HG02678 (cell line): ENCODE data around the gene USP22.
"Not testable (repeated sequence)": the region's sequence is repeated elsewhere in the genome, so short reads cannot be mapped to it uniquely, and the experiment has no call there.

ENCODE experiments used
- ATAC-seq: cut with Tn5 transposase; IDR thresholded peaks from one replicate; pipeline ENCODE4 v1.9.1; 2021; ENCODE audit warnings: mild to moderate bottlenecking, moderate library complexity; ENCODE audit not compliant: unreplicated experiment

The USP22 gene

DNA sequence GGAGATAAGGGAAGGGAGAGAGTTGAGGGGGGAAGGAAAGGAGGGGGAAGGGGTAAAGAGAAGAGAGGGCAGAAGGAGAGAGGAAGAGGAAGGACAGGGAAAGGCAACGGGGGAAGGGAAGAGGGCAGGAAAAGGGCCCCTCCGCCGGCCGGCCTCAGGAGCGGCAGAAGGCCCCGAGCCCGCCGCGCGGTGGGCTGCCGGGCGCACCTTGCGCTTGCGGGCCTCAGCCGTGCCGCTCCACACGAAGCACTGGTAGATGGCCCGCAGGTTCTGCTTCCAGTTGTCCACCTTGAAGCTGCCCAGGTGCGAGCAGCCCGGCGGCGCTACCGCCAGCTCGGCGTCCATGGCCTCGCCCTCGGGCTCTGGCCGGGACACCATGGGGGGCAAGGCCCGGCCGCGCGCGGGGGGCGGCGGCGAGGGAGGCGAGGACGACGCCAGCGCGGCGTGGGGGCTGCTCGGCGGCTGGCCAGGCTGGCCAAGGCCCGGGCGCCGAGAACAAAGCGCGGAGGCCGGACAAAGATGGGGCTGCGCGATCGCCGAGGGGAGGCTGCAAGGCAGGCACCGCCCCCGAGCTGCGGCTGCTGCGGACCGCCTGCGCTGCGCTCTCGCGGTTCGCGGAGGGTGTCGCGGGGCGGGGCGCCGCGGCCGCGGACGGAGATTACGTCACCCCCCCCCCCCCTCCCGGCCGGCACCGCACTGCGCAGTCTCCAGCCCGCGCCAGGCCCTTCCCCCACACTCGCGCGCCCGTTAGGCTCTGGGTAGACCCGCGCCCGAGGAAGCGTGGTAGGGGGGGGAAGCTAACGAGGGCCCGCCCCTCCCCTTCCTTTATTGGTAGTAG is at the start of gene USP22:
Gene USP22, minus strand, starts transcription at position 554 of the 838 bp plus-strand sequence. Its CDS starts 176 bp downstream, at position 378.
- ATAC-seq: peak; percentile 67

DNA sequence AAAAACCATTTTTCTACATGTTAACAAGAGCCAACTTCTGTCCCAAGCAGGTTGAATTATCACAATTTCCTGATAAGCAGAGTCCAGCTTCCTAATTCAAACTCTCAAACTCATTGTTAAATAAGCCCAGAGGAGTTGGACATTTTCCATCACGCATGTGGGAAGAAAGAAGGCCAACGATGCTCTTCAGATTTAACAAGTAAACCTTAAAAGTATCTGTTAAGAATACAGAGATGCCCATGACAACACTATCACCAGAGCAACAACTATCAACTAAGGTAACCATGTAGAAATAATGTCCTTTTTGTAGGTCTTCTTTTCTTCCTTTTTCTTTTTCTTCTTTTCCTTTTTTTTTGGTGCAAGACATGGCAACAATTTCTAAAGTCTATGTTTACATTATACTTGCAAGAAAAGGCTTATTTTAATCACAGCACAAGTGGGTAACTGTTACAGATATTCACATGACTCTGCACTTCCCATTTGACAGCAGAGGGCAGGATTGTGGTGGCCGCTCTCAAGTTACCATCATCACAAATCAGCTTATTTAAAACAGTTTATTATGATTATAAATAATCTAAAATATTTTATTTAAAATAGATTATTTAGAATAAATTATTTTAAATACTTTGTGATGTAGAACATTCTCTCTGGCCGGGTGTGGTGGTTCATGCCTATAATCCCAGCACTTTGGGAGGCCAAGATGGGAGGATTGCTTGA is 48.2 kb upstream of the USP22 start:
- ATAC-seq: no peak

DNA sequence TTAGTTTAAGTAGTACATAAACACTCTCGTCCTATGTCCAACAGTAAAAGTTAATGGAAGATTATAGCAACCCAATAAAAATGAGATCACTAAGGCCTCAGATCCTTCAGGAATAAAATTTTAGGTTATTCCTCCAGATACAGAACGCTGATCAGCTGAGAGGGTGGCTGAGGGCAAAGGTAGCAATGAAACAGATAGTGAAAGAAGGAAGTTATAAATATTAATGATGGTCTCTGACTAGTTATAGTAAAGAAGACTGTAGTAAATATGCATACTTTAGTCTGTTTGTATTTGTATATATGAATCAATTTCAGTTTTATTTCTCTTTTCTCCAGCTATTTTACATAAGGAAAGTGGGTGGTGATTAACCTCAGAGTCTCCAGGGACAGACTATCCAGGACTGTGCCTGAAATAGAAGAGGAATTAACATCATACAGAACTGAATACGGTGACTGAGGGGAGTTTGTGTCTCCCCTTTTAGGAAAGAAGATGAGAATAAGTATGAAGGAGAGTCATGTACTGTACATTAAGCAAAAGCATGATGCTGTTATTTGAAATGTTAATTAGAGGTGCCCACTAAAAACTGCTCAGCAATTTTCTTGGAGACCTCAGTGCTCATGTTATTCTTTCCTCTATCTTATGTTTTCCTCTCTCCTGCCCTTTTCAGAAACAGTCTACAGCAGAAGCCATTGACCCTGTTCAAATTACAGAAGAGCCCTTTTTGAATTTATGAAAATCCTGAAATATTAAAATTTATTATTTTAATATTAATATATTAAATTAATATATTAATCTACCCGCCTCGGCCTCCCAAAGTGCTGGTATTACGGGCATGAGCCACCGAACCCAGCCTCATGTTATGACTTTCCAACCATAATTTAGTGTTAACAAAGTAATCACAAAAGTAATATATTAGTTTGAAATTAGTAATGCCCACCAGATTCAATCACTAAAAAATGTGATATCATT is 47.4 kb upstream of the USP22 start:
- ATAC-seq: peak; percentile 61

DNA sequence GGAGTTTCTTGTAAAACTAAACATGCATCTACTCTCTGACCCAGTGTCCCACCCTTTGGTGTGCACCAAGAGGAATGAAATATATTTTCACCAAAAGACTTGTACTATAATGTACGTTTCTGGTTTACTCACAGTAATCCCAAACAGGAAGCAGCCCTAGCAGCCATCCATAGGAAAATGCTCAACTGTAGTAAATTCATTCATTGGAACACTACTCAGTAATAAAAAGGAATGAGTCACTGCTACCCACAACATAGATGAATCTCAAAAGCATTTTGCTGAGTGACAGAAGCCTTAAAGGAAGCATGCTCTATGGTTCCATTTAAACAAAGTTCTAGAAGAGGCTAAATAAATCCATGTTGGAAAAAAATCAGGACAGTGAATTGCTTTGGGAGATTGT is 46.3 kb upstream of the USP22 start:
- ATAC-seq: no peak

DNA sequence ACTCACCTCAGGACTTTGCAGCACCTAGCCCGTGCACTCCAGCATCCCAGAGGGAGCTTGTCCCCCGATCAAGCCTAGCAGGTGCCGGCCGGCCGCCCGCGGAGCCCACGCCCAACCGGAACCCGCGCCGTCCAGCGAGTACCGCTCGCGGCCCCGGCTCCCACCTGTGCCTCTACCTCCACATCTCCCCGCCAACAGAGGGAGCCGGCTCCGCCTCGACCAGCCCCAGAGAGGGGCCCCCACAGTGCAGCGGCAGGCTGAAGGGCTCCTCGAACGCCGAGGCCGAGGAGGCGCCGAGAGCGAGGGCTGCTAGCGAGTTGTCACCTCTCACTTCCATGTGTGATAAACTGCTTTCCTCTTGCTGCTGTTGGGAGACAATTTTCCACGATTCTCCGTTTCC is 42.9 kb upstream of the USP22 start:
- no peak for ATAC-seq

DNA sequence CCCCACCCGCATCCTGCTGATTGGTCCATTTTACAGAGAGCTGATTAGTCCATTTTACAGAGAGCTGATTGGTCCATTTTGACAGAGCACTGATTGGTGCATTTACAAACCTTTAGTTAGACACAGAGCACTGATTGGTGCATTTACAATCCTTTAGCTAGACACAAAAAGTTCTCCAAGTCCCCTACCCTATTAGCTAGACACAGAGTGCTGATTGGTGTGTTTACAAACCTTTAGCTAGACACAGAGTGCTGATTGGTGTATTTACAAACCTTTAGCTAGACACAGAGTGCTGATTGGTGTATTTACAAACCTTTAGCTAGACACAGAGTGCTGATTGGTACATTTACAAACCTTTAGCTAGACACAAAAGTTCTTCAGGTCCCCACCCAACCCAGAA is 42.5 kb upstream of the USP22 start:
- ATAC-seq: not testable (repeated sequence)

DNA sequence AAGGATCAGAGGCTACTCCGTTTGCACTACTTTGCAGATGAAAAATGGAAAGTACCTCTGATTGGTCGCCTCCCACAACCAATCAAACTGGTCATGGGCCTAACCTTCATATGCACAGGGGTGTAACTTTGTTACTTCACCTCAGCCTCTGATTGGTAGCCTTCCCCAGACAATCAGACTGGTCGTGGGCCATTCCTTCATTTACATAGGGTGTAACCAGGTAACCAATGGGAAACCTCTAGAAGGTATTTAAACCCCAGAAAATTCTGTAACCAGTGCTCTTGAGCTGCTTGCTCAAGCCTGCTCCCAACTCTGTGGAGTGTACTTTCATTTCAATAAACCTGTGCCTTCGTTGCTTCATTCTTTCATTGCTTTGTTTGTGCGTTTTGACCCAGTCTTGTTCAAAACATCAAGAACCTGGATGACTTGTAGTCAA is 39.2 kb upstream of the USP22 start:
- no peak for ATAC-seq

DNA sequence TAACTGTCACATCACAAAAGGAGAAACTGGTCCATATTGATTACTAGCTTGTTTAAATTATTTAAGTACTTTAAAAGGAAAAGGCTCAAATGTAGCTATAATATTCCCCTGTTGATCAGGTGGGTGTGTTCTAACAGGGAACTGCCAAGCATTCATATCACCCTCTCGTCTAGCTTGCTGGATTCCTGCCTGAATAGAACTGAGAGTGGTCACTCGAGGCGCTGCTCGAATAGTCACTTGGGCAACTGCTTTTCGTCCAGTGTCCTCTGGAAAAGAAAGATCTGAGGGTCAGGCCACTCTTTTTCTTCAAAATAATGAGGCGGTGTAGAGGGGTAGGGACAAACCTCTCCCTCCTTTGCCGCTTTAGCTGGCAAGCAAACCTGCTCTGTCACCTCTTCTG is 36.4 kb upstream of the USP22 start:
- ATAC-seq: no peak

DNA sequence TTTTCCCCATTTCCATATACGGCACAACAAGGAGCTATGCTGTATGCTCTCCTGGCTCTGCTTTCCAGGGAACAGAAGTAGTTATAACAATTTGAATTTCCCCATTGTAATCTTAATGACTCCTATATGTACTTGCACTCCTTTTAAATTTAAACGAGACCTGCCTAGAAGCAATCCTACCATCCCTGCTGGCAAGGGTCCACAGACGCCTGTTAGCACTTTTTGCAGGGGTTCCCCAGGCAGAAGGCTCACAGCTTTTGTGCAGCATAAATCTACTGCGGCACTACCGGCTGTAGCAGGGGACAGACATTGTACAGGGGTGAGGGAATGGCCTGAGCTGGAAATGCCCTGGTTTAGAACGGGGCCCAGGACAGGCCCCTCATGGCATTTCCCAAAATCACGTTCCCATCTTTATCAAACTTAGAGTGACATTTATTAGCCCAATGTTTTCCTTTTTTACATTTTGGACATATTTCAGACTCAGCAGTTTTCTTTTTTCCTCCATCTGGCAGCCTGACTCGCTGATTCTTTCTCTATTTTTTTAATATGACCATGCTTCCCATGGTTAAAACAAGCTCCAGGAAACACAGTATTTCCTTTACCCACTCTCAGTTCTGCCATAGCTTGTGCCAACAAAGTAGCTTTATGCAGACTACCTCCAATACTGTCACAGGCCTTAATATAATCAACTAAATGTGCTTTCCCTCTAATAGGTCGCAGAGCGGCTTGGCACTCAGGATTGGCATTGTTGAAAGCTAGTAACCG is 35.4 kb upstream of the USP22 start:
- no peak for ATAC-seq

DNA sequence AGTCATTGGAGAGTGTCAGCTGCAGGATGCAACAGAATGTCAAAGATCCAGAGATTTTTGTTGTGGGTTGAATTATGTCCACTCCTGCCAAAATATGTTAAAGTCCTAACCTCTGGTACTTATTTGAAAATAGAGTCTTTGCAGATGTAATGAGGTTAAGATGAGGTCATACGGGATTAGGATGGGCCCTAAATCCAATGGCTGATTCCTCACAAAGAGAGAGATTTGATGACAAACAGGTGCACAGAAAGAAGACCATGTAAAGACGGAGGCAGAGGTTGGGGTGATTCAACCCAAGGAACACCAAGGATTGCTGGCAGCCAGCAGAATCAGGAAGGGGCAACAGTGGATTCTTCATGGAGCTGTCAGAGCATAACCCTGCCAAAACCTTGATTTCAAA is 34.5 kb upstream of the USP22 start:
- no peak for ATAC-seq

DNA sequence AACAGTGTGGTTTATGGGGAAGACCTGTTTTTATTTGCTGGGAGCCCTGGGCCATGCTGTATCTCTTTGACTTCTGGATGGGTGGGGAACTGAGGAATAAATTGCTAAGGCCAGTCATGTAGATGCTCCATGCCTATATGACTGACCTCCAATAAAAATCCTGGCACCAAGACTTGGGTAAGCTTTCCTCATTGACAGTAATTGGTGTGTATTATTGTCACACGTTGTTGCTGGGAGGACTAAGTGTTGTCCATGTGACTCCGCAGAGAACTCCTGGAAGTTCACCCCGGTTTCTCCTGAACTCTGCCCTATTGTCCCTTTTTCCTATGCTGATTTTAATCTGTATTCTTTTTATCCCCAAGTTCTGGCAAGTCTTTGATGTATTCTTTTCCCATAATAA is 33.4 kb upstream of the USP22 start:
- no peak for ATAC-seq

DNA sequence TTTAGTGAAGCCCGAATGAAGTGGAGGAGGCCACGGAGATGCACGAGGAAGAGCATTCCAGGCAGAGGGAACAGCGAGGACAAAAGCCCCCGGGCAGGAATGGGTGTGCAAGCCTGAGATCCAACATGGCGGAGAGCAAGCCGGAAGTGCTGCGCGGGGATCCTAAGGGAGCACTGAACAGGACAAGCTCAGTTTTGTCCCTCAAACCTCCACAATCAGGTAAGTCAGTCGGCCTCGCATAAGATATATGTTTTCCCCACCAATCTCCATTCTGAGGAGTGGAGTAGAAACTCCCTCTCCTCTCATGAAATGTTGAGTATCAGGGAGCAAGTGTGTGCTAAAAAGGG is 32.9 kb upstream of the USP22 start:
- ATAC-seq: no peak

DNA sequence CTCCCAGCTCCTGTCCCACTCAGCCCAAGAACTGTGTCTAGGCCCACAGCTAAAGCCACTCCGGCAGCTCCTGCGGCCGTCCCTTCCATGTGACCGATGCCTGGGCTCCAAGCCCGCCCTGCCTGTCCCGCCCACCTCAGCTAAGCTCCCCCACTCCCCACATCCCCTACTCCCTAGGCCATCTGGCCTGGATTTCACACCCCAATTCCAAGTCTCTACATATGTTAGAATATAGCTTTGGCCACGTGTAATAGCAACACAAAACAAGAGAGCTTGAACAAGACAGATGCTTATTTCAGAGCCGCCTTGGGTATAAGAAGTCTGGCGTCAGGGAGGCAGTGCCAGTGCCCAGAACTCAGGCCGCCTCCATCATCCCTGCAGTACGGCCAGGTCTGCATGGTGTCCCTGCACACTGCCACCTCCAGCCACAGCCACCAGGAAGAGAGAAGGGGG is 30.0 kb upstream of the USP22 start:
- ATAC-seq: no peak

DNA sequence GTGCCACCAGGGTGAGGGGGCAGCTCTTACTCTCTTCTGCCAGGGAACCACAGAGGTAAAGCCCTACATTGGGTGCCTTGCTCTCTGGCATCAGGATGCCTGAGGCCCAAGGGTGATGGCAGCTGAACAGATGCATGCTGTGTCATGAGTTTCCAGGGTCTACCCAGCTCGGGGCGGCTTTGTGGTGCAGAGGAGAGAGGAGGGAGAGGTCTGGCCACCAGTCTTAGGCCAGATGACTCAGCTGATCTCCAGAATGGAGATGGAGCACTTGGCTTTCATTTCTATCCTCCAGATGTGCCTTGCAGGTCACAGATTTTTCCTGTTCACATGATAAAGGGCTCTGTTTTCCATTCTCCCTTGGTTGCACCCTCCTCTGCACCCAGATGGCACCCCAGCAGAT is 23.6 kb upstream of the USP22 start:
- ATAC-seq: no peak

DNA sequence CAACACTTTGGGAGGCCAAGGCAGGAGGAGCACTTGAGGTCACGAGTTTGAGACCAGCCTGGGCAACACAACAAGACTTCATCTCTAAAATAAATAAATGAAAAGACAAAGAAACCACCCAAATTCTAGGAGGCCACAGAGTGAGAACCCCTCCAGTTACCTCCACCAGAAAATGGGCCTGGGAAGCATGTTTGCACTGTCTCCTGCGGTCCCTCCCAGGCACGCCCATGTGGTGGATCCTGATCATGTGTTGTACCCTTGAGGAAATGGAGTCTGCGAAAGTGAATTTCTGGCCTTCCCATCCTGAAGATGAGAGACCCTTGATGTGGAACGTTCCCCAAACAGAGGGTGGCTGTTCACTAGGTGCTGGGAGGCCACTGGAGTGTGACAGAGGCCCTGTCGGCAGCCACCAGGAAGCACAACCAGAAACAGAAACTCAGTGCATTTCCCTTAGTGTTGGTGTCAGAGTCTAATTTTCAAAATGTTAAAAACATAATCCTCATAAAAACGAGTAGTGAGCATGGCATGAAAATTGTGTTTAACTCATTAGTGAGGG is 19.2 kb upstream of the USP22 start:
- peak; percentile 74 for ATAC-seq

DNA sequence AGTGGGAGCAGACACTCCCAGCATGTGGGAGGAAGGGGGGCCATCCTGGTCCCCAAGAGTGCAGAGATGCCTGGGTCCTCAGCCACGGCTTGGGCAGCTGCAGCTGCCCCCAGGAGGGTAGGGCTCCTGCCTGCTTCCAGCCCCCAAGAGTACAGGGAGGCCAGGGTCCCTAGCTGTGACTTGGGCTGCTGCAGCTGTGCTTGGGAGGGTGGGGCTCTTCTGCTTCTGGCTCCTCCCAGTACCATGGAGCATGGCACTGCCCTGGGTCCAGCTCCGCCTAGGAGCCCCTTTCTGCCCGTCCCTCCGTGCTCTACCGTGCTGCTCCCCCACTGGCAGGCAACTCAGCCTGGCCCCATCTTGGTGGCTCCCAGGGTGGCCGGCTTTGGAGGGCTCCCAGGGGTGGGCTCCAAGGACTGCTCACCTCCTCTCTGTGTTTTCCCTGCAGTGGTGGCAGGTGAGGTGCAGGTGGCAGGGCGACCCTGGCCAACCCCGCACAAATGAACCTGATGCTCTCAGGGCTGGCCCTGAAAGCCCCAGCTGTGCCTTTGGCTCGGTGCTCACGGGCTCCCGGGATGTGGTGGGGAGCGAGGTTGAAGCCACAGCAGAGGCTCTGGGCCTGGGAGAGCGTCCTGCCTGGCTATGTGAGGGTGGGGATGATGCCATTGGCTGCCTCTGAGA is 18.5 kb upstream of the USP22 start:
- ATAC-seq: no peak

DNA sequence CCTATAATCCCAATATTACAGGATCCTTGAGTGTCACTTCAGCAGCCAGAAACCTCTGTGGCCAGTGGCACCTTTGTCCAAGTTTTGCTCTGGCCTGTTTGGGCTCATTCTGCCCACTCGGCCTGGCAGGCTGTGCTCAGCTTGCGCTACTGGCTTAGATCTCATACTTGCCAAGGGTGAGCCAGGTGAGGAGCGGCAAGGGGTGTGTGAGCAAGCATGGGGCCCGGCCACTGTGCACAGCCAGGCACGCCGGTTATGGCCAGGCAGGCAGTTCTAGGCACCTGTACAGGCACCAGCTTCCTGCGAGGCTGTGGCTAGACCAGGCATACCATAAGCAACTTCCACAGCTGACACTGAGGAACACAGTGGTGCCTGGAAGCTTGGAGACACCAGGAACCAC is 16.9 kb upstream of the USP22 start:
- no peak for ATAC-seq

DNA sequence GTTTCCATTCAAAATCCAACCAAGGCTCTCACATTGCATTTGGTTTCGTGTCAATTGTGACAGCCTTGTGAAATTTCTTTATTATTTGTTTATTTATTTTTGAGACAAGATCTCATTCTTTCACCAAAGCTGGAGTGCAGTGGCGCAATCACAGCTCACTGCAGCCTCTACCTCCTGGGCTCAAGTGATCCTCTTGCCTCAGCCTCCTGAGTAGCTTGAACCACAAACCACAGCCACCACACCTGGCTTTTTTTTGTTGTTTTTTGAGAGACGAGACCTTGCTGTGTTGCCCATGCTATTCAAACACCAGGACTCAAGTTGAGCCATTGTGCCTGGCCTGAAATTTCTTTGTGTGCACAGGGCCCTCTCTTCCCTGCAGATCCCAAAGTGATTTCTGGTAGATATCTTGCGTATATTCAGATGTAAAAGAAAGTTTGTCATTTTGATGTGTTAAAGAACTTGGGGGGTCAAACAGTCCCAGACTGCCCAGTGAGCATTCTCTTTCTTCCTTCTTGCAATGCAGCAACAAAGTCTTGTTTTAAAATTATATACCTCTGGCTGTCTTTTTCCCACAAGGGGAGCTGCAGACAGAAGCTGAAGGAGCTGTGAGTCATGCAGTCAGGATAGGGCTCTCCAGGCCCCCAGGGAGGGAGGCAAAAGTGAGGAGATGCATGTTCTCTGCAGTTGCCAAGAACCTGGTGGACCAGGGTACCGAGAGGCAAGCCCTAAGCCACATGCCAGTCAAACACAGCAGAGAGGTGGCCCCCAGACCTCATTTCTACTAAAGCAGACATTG is 15.5 kb upstream of the USP22 start:
- no peak for ATAC-seq

DNA sequence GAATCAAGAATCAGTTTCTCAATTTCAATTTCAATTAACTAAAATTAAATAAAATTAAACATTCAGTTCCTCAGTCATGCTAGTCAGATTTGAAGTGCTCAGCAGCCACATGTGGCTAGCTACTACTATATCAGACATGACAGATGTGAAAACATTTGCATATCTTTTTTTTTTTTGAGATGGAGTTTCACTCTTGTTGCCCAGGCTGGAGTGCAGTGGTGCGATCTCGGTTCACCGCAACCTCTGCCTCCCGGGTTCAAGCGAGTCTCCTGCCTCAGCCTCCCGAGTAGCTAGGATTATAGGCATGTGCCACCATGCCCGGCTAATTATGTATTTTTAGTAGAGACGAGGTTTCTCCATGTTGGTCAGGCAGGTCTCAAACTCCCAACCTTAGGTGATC is 10.2 kb upstream of the USP22 start:
- ATAC-seq: peak; percentile 75
